ENCODE measurements around the gene KATNAL2.
"Not testable (repeated sequence)": the region's sequence is repeated elsewhere in the genome, so short reads cannot be mapped to it uniquely, and the experiment has no call there.

KATNAL2 gene

DNA sequence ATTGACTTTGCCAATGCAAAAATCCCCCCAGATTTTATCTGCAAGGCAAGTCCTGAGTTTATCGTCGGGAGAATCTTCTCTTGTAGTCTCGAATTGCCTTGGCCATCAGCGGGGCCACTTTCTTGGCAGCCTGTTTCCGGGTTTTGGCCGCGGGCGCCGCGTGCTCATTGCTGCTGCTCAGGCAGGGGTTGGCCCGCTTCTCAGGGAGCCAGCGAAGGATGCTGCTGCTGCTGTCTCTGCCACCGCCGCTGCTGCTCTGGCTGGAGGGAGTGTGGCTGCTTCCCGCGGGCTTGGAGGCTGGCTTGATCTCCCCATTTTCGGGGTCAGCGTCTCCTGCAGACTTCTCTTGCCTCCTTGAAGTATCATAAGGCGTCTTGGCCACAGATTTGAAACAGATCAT is 115.5 kb downstream of the KATNAL2 start:
- TF ChIP-seq, protein P1, sequence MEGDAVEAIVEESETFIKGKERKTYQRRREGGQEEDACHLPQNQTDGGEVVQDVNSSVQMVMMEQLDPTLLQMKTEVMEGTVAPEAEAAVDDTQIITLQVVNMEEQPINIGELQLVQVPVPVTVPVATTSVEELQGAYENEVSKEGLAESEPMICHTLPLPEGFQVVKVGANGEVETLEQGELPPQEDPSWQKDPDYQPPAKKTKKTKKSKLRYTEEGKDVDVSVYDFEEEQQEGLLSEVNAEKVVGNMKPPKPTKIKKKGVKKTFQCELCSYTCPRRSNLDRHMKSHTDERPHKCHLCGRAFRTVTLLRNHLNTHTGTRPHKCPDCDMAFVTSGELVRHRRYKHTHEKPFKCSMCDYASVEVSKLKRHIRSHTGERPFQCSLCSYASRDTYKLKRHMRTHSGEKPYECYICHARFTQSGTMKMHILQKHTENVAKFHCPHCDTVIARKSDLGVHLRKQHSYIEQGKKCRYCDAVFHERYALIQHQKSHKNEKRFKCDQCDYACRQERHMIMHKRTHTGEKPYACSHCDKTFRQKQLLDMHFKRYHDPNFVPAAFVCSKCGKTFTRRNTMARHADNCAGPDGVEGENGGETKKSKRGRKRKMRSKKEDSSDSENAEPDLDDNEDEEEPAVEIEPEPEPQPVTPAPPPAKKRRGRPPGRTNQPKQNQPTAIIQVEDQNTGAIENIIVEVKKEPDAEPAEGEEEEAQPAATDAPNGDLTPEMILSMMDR (IDR thresholded peaks at IDR 0.05; ENCODE audit: insufficient read depth, low read depth, low read length, missing control alignments): no peak
- DNase-seq (ENCODE audit: low read depth): no peak

GRCh38 chr18:47034591-47034990 is 117.2 kb downstream of the KATNAL2 start:
- not testable (repeated sequence) for DNase-seq (ENCODE audit: low read depth); H3K4me3 ChIP-seq (ENCODE audit: low read depth, low read length)

More for the DNA sequence above, 115.5 kb downstream of the KATNAL2 start:
- no peak overlapping the region for H3K4me3 ChIP-seq (ENCODE audit: low read depth, low read length)

GRCh38 chr18:47035156-47035671 is 117.8 kb downstream of the KATNAL2 start, which contains the start of gene ELOA2:
Gene ELOA2, minus strand, starts transcription at chr18:47035621. Its CDS starts 357 bp downstream, at chr18:47035264.
- H3K4me3 ChIP-seq (ENCODE audit: low read depth, low read length): no peak within 1 kb of the TSS
- TF ChIP-seq, protein P1 (IDR thresholded peaks at IDR 0.05; ENCODE audit: insufficient read depth, low read depth, low read length, missing control alignments): no peak
- no peak for DNase-seq (ENCODE audit: low read depth)

- no peak overlapping the region for H3K4me3 ChIP-seq (ENCODE audit: low read depth, low read length)
- peak; percentile 14 for DNase-seq (ENCODE audit: low read depth)
Observed at GRCh38 chr18:47036298-47036874, 119.0 kb downstream of the KATNAL2 start.

GRCh38 chr18:47036927-47037578 is 119.7 kb downstream of the KATNAL2 start:
- no peak for DNase-seq (ENCODE audit: low read depth)
- H3K4me3 ChIP-seq (ENCODE audit: low read depth, low read length): peak overlapping the region; percentile 27
- TF ChIP-seq, protein P1 (IDR thresholded peaks at IDR 0.05; ENCODE audit: insufficient read depth, low read depth, low read length, missing control alignments): no peak

More at GRCh38 chr18:47036298-47036874, 119.0 kb downstream of the KATNAL2 start:
- TF ChIP-seq, protein P1 (IDR thresholded peaks at IDR 0.05; ENCODE audit: insufficient read depth, low read depth, low read length, missing control alignments): peak; percentile 28

GRCh38 chr18:47040982-47041381 is 123.6 kb downstream of the KATNAL2 start:
- TF ChIP-seq, protein P1 (IDR thresholded peaks at IDR 0.05; ENCODE audit: insufficient read depth, low read depth, low read length, missing control alignments): no peak
- DNase-seq (ENCODE audit: low read depth): no peak

DNA sequence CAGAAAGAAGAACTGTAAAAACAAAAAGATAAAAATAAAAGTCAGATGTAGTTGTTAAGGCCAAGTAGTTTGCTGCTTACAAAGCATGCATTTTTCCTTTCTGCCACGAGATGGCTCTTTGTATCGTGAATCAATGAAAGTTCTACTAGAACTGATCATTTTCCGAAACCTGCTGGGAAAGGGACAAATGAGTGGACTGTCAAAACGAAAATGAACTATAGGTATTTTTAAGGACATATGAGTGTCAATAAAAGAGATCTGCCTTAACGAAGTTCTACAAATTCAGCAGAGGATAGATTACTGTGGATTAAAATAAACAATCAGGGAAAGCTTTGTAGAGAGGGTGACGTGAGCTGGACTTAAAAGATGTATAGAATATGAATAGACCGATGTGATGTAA is 133.1 kb downstream of the KATNAL2 start:
- DNase-seq (ENCODE audit: low read depth): peak; percentile 68
- H3K4me3 ChIP-seq (ENCODE audit: low read depth, low read length): no peak overlapping the region
- TF ChIP-seq, protein P1 (IDR thresholded peaks at IDR 0.05; ENCODE audit: insufficient read depth, low read depth, low read length, missing control alignments): peak; percentile 69

More at GRCh38 chr18:47040982-47041381, 123.6 kb downstream of the KATNAL2 start:
- H3K4me3 ChIP-seq (ENCODE audit: low read depth, low read length): no peak overlapping the region

All from GM12865 (cell line).